Measurements from ENCODE around the gene C1orf53. TPM values are rescaled to one million over a fixed set of nuclear protein-coding genes. Genes with fewer than 3 reads are reported as not detected.
A peak's percentile ranks its signal among the peaks of the same experiment; 100 is the strongest.

Gene C1orf53
- total and polyA plus RNA-seq, 2 of the 13 experiments (the other 11 are each of a cell fraction or from before 2014, with no cell fraction given), result 5.8 to 10.1 TPM

GRCh38 chr1:197902454-197903195 lies at the start of gene C1orf53 (continued):
- TF ChIP-seq TFE3 (CRISPR knock-in tag; IDR thresholded peaks at IDR 0.05) (no peak; the same call in 1 of the 2 replicates), ZFP37 (CRISPR knock-in tag; IDR thresholded peaks at IDR 0.05; ENCODE audit: borderline replicate concordance) (no peak), THAP11 (CRISPR knock-in tag; IDR thresholded peaks at IDR 0.05) (no peak; the same call in none of the 2 replicates), CHD2 (IDR thresholded peaks at IDR 0.05; ENCODE audit: low read depth, low read length) (no peak), ZNF790 (CRISPR knock-in tag; IDR thresholded peaks at IDR 0.05; ENCODE audit: borderline replicate concordance) (peak; percentile 82; the same call in 1 of the 2 replicates), CBX5 (CRISPR knock-in tag; IDR thresholded peaks at IDR 0.05; ENCODE audit: borderline replicate concordance) (no peak; the same call in 1 of the 2 replicates), ZC3H13 (CRISPR knock-in tag; IDR thresholded peaks at IDR 0.05) (peak; percentile 25; the same call in 1 of the 2 replicates), ZFYVE20 (CRISPR knock-in tag; IDR thresholded peaks at IDR 0.05; ENCODE audit: borderline replicate concordance, low read depth) (no peak), KDM4B (CRISPR knock-in tag; IDR thresholded peaks at IDR 0.05) (peak; percentile 5; the same call in 1 of the 2 replicates), JDP2 (CRISPR knock-in tag; IDR thresholded peaks at IDR 0.05; ENCODE audit: borderline replicate concordance) (peak; percentile 41; the same call in 1 of the 2 replicates), HNRNPLL (IDR thresholded peaks at IDR 0.05; ENCODE audit: low read depth, low read length, poor library complexity, severe bottlenecking) (peak; percentile 95), DBP (CRISPR knock-in tag; IDR thresholded peaks at IDR 0.05; ENCODE audit: not compliant biosample characterization) (peak; percentile 65), TRIM24 (CRISPR knock-in tag; IDR thresholded peaks at IDR 0.05) (no peak), ZNF816 (CRISPR knock-in tag; IDR thresholded peaks at IDR 0.05; ENCODE audit: borderline replicate concordance) (no peak; the same call in 1 of the 2 replicates), HIC2 (CRISPR knock-in tag; IDR thresholded peaks at IDR 0.05; ENCODE audit: low read depth) (0 out of 2 replicates have a peak, but pooled peaks have one; percentile 26), ZNF569 (CRISPR knock-in tag; IDR thresholded peaks at IDR 0.05; ENCODE audit: borderline replicate concordance) (no peak), ZNF331 (CRISPR knock-in tag; IDR thresholded peaks at IDR 0.05) (no peak), HNF1A (IDR thresholded peaks at IDR 0.05; ENCODE audit: low read depth) (no peak), HNF1A (CRISPR knock-in tag; IDR thresholded peaks at IDR 0.05; ENCODE audit: borderline replicate concordance) (peak; percentile 78)

Measured in HepG2 (cell line).